ENCODE results near the gene PARD3B.

PARD3B gene

DNA sequence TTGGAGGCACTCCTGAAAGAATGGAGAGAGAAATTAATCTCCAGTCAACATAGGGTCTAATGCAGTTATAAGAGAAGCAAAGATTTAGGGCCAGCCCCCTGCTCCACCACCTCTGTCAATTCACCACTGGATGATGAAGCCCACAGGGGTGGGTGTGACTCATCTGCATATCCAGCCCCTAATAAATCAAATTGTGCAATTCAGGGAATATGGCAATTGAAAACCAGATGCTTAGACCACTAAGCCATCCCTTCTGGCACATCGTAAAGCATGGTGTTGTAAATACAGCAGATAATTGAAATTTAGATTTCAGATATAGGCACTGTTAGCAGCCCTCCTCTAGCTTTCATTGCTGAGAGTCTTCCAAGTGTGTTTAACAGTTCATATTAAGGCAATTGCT, 541.4 kb downstream of the PARD3B start:
- DNase-seq, result no peak

DNA sequence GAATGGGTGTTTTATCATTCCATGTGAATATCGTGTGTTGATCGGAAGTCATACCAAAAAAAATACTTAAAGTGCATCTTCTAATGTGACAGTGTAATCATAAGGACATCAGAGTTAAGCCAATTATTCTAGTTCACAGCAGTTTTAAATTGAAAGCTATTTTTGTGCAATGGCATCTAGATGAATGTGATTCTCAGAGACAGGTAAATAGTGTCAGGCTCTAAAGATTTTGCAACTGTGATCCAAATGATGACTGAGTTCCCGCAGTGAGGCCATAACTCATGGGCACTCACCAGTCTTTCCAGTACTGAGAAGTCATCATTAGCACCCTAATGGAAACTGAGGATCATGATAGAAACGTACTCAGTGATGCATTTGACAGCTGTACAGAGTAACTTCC, 542.6 kb downstream of the PARD3B start:
- DNase-seq, result no peak

DNA sequence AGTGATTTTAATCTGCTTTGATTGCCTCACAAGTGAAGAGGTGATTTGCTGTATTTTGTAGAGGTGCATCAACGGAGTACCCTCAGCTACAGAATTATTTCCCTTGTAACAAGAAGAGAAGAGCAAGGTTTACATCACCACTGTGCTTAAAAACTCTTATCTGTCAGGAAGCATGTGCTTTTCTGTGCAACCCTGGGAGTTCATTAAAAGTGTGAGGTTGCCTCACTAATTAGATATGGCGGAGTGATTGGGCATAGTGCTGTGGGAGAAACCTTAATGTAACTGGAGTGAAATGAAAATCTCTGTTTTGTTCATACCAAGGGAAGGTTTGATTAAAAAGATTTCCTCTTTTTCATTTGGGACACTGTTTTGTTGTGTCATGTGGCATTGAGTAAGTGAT, 544.7 kb downstream of the PARD3B start:
- no peak for DNase-seq

DNA sequence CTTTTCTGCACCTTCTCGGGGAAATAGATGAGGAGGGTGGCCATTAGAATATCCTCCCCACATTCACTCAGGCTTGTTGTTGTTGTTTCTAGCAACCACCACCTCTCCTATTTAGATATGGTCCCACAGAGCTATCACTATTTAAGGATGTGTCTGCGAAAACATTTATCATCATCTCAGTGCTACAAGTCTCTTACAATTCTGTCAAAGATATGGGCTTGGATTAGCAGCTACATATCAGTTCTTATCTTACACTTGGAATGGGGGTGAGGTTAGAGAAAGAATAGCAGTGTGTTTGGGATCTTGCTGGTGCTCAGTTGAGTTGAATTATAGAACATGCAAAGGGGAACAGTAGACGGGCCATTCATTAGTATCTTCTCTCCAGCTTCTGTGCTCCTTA, 546.1 kb downstream of the PARD3B start:
- no peak for DNase-seq

DNA sequence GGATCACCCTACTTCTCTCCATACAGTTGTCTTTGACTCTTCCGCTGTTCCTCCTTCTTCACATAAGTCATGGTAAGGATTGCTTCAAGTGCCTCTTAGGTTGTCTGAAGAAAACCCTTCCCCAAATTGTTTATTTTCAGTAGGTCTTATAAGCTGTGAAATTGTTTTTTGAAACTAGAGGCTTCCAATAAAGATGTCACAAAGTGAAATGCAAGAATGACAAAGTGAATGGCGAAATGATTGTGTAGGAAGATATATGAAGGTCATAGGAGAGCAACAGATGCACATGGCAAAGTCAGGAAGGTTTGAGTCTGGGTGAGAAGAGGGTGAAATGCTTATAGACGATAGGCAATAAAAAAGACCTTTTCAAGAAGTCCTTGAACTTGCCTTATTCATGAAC, 548.8 kb downstream of the PARD3B start:
- DNase-seq, result no peak

DNA sequence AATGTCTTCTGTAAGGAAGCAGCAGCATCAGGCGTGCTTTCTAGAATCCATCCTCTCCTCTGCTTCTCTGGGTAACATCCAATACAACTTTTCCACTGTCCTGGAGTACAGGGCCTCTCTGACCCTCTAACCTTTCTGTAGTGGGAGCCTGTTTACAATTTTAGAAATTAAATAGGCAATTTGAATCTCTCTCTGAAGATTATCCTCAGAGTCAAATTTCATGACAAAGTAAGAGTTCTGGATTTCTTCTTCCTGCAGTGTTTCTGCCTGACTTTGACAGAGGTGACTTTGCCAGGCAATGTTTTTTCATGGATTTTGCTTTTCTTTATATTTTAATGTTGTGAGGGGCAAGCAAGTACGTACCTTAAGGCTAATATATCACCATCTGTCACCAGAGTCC, 558.4 kb downstream of the PARD3B start:
- DNase-seq, result no peak

DNA sequence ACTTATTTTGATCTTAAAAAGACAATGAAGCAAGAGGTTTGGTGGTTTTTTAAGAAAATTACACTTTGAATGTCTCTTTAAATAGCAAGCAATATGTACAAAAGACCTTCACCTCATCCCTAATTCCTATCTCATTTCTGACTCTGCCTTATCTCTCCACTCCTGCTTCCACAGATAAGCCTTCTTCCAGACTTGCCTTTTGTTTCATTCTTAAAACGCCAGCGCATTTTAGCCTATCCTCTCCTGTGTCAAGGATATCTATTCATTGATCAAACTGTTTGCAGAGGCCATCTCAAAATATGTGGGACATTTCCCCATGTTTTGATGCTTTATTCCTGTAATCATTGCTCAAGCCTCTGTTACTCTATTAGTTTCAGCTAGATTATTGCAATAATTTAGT, 562.5 kb downstream of the PARD3B start:
- DNase-seq, result no peak

DNA sequence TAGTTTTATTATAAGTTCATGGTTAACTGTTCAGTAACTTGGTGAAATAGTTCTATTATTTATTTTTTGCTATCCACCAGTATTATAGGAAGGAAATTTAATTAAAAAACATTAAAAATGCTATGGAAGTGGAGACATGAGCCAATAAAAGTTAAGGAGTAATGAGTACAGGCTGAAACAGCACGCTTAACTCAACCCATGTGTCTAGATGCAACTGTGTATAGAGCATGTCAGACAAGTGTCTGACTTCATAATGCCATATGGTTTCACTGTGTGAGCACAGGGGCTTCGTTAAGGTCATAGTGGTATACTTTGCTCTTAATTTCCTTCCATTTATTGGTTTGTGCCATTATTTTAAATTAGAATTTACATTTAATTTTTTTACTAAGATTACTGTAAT, 570.2 kb downstream of the PARD3B start:
- DNase-seq, result peak; percentile 57

DNA sequence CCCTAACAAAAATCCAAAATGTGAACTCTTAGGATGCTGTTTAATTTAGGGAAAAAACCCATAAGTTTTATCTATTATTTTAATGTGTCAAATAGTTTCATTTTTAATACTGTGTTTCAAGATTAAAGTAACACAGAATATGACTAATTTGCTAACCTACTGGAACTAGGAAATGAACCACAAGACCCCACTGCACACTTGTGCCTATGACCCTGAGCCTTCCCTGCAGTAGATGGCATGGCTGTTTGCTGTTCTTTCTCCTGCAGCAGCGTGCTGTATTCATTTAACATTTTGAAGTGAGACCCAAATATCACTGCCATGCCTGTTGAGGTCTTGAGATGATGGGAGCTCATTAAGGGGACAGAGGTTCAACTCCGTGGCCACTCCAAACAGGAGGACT, 571.9 kb downstream of the PARD3B start:
- DNase-seq, result no peak

DNA sequence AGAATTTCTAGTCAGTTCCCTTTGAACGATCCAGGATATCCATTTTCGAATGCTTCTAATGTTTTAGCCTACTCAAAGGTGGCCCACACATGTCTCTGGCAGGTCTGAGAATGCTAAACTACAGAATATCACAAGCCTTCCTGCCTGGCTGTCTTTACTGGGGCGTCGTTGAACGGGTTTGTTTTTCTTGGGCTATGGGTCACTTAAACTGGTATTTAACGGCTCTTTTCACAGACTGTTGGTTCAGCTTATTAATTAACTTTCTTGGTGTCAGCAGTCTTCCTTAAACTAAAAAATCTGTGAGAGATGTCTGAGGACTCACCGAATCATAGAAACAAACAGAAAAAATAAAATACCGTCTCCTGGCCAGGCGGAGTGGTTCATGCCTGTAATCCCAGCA, 573.9 kb downstream of the PARD3B start:
- DNase-seq, result no peak

DNA sequence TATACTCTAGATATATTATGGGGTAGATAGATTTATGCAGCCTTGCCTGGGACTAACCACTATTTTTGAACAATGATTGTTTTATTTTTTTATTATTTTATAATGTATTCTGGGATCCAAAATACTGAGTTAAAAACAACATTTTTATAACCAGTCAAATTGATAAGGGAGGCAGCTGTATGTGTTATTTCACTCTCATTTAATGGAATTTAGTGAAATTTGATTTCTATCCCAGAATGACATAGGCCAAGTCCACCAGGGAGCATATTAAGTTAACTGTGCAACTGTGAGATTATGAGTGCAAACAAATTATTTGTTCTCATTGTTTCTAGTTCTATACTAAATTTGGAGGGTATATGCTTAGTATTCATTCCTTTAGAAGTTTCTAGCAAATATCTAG, 583.5 kb downstream of the PARD3B start:
- DNase-seq, result no peak

DNA sequence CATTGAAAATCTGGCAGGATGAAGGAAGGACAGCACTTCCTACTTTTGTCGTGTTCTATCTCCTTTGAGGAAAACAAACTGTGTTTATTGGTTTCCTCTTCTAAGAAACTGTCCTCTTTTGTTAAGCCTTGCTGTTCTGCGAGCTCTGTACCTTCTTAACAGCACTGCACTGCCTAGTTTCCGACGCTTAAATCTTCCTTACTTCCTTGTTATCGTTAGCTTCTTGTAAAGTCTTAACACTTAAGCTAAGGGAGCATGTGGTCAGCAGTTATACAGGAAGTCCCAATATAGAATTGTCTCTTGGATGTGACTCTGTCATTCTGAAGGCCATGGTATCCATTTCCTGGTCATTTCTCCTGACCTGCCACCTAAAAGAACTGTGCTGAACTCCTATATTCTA, 584.3 kb downstream of the PARD3B start:
- no peak for DNase-seq

DNA sequence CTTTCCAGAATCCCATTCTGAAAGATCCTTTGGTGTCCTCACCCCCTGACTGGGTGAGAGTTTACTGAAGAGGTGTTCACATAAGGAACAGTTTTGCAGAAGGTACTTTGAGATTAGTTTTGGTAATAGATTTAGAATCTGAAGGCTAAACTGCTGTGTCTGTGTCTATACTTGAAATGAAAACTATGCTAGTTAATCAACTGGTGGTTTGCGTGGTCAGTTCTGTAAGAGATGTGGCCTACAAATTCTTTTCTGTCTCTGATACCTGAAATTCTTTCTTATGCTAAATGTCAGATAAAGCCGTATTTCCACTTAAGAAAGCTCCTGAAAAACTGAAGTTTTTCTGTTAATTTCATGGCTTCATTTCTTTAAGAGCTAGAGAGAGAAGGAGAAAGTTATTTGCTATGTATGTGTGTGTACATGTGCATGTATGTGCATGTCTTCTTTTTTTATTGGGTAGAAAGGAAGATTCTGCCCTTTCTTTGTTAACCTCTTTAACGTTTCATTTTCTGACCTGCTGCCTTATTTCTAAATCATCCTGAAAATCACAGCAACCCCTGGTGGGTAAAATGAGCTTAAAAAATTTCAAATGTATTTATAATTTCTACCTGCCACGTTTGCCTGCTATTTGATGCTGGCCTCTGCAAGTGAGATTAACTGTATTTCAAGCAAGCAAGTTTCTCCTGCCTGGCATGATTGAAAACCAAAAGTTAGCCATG, 585.0 kb downstream of the PARD3B start:
- DNase-seq, result no peak

DNA sequence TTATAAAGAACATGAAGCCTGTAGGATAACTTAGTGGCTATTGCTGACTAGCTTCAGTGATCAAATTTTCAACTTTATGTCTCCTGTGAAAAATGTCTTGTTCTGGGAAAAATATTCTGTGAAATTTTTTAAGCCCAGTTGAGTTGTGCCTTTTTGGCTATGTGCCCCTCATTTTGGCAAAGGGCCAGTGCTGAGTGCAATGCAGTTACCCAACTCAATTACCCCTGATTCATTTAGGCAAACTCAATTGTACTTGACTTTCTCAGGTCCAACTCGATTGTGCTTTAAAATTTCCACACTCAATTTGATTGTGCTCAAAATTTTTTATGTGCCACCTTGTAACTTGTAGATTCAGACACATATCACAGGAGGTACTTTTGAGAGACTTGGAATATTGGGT, 588.3 kb downstream of the PARD3B start:
- no peak for DNase-seq

DNA sequence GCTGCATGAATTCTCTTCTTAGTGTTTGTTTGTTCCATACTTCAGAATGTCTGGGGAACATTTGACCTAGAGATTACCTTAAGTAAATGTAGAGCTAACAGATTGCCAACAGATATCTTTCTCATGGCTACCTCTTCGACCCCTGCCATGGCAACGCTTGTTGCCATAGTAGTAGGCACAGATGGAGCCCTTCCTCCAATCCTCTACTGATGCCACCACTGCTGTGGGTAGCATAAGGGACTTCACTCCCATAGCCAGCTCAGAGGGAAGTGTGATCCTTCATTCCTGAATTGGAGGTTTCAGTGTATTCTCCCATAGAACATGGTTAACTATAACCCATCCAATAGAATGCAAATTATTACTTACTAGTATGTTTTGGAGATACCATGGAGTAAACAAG, 593.5 kb downstream of the PARD3B start:
- DNase-seq, result no peak

DNA sequence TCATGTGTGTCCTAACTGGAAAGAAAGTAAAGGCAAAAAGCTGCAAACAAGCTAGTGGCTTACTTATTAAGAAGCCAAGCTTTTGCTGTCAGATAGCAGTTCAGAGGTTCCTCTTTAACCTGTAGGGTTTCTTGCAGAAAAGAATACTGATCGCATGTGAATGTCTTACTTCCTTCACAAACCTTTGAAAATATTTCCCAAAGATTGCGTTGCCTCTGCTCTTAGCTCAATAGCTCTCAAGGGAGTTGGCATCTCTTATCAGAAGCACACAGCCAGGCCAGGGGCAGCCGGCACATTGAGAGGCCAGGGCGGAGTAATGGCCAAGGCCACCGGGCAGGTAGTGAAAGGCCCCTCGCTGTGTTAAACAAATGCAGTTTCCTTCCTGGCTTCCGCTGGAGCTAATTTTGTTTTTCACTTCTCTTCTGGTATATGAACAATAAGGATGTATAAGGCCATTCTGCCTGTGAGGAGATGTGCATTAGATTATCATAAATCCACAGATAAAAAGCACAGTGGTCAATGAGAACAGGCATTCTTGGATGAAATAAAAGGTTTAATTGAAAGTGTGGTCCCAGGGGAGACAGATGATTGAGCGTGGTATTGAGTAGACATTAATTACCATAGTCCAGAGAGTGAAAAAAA, 594.7 kb downstream of the PARD3B start:
- no peak for DNase-seq

DNA sequence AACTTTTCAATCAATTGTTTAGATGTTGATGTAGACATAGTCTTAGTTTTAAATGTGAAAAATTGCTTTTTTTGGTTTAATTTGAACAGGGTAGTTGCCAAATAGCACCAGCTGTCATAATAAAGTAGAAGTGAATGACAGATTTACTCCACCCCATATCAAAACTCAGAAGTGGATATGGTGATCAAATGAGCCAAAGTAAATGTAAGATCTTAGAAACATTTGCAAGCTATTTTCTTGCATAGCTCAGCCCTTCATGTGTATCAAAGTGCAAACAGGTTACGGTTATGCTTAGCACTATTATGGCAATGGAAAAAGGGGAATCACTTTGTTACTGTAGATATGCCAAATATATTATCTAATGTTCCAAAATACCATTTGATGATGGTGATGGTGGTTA, 596.1 kb downstream of the PARD3B start:
- DNase-seq, result no peak

DNA sequence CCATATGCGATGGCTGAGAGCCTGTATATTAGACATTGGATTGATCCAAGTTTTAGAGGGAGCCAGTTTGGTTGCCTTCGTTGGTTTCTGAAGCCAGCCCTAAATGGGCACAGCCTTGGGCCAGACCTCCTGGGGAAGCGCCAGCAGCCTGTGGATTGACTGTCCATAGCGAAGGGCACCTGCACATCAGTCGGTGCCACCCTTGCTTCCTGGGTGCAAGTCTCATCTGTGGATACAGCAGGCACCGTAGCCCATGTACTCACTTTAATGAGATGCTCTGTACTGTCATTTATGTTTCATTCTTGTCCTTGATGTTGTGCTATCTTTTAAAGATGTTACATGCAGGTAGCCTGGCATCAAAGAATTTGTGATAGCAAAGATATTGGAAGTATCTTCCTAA, 600.6 kb downstream of the PARD3B start:
- no peak for DNase-seq

DNA sequence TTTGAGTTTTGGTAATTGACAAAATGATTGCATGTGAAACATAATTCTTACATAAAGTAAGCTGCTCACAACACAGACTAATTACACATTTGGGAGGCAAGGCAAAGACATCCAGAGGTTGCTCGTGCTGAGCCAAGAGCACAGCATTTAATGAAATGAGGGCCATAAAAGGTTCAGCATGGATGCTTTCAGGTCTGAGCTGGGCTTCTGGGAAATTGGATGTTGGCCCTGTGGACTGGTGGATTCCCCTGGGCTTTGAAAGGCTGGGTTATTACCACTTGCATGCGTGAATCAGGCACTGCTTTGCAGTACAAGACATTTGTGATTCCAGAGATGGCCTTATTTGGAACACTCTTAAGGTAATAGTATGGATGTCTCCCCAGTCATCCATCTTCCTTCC, 603.5 kb downstream of the PARD3B start:
- no peak for DNase-seq

DNA sequence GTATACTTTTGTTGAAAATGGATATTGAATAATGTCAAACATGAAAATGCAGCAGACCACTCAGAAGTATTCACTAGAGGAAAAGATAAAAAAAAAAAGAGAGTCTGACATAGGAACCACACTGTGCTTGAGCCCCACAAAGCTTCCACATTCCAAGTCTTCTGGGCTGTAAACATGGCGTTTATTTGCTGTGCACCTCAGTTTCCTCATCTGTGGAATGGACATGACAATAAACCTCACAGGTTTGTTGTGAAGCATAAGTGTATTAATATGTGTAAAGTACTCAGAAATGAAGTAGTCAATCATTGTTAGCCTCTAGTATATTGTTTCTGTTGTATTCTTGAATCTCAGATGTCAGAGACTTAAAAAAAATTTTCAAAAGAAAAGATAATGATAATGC, 611.2 kb downstream of the PARD3B start:
- no peak for DNase-seq

DNA sequence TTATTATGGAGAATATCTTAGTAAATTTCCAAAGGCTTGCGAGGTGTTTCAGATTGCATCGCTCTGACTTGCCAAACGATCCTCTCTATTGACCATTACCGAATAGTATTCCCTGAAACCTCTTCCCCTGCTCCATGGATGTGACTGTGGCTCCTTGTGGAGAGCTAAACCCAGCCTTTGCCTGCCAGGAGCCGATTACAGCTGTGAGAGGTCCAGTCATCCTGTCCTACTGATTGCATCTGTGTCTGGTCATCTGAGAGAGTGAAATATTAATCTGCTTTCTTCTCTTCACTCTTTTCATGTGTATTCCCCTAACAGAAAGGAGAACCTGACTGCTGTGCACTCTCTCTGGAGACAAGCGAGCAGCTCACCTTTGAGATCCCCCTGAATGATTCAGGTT, 613.1 kb downstream of the PARD3B start:
- DNase-seq, result no peak

DNA sequence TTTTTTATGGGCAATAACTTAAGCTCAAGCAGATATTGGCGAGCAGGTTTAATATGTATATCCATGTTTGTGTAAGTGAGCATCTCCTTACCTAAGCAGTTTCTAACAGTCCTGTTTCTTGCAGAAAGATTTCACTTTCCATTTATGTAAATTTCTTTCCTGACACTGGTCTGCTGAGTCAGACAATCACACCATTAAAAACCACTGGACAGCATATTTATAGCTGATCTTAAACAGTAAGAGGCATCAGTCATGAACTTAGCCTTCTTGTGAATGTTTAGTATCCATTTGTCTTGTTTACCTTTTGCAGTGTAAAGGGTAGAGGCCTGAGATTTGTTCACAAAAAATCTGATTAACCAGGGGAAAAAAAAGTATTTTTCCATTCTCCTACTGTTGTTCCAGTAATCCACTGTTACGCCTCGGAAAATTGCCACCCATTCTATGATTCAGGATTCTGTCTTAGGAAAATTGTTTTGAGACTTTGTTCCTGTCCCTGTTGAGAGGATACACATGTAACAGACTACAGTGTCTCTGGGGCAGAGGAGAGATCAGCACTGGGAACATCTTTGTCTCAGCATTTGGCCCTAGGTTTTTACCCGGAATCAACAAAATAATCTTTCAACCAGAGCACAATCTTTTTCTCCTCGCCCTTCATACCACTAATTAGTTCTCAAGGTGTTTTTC, 616.0 kb downstream of the PARD3B start:
- DNase-seq, result no peak

DNA sequence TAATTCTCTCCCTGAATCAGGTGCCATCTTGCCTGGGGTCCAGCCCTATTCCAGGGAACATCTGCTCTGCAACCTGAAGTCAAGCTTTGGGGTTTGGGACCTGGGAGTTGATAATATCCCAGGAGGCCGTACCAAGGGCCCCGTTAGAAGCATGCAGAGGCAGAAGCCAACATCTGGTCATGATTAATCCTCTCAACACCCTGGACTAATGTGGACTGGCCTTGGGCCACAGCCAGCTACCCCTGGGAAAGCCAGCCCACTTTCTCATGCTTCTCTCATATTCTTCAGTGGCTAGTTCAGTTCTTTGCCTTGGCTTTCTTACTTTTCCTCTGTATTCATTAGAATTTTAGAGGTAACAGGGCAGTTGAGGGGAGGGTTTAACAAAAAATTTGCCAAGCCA, 621.5 kb downstream of the PARD3B start:
- DNase-seq, result no peak

DNA sequence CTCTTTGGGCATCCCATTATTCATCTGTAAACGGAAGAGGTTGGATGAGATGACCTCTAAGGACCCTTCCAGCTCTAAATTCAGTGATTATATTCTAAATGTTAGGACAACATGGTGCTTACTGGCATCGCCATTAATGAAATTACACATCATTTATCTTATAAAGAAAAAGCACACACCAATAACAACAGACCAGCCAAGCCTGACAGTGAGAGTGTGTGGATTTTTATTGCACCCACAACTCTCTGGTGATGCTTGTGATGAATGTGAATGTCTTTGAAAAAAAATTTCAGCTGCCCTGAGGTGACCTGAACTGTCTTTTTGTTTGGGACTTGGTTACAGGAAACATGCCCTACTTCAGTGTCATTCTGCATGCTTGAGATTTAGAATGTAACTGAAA, 623.7 kb downstream of the PARD3B start:
- DNase-seq, result no peak

DNA sequence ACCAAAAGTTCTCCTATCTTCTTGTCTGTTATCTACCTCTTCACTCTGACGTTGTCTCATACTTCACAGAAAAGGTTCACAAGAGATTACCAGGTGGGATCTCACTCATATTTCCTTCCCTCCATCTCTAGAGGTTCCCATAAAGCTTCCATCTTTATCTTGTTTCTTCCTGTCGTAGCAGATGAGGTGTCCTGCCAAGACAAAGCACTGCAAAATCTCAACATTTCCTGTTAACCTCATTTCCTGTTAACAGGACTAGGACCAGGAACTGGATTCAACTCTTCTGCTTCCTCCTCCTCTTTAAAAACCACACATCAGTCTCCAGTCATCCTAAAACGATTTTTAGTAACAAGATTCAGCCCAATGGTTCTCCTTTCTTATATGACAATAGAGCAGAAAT, 624.2 kb downstream of the PARD3B start:
- no peak for DNase-seq

Measured in NCI-H1694 treated with DMSO at 0.1 percent for 48 hours (cell line).